AG10803 (cell line): Measurements from ENCODE around the gene RAP1GDS1.

Experiments
- DNase-seq: peaks from one replicate; pipeline ENCODE4 v3.0.0; 2010; ENCODE audit warnings: low read depth
- H3K4me3 ChIP-seq: 2 replicates; pipeline ENCODE4 v1.5.1; 2011; ENCODE audit warnings: mild to moderate bottlenecking, low read length, control low read depth
- TF ChIP-seq, protein P1 (sequence below): conservative IDR thresholded peaks from 2 replicates; pipeline ENCODE4 v1.5.1; 2011; ENCODE audit warnings: mild to moderate bottlenecking, low read length, control low read depth, inconsistent platforms

The RAP1GDS1 gene

GRCh38 chr4:98482503-98482846 lies 221.3 kb downstream of the RAP1GDS1 start:
- no peak overlapping the region for H3K4me3 ChIP-seq
- DNase-seq, result no peak
- TF ChIP-seq, protein P1, sequence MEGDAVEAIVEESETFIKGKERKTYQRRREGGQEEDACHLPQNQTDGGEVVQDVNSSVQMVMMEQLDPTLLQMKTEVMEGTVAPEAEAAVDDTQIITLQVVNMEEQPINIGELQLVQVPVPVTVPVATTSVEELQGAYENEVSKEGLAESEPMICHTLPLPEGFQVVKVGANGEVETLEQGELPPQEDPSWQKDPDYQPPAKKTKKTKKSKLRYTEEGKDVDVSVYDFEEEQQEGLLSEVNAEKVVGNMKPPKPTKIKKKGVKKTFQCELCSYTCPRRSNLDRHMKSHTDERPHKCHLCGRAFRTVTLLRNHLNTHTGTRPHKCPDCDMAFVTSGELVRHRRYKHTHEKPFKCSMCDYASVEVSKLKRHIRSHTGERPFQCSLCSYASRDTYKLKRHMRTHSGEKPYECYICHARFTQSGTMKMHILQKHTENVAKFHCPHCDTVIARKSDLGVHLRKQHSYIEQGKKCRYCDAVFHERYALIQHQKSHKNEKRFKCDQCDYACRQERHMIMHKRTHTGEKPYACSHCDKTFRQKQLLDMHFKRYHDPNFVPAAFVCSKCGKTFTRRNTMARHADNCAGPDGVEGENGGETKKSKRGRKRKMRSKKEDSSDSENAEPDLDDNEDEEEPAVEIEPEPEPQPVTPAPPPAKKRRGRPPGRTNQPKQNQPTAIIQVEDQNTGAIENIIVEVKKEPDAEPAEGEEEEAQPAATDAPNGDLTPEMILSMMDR, result no peak

DNA sequence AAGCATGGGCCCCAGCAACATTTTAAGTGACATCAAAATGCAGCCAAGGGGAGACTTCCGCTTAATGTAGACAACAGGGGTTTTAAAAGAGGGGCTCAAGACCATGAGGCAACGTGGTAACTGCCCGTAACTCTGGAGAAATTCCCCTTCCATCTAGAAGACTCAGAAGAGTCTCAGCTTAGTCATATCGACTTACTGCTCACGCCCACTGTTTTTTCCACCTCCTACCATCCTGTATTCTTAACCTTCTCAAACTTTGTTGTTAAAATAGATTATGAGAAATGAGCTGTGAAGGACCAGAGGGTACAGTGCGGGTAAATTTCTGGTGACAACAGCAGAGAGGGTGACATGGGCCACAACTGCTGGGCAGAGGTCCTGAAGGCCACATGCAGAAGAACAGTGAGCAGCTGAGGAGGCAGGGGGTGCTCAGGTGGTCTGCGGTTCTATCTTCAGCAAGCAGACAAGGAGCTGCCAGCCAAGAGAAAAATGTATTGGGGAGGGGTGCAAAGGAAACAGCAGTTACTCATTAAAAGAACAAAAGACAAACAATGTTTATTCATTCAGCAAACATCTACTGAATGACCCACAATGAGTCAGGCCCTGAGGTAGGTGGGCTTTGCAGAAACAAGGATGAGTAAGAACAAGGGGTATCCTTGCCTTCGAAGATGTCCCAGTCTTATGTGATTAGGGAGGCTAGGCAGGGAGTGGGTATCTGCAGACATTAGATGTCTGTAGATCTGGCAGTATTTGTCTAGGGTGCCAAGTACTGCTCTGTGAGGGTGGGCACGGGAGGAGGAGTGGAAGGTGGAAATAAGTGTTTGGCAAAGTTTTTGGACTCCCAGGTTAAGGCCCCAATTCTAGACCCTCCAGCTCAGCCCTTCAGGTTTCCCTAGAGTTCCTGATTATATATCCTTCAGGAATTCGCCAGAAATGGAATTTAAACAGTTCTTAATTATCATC lies 221.9 kb downstream of the RAP1GDS1 start:
- H3K4me3 ChIP-seq, result no peak overlapping the region
- TF ChIP-seq, protein P1, result no peak
- peak; percentile 42 for DNase-seq

DNA sequence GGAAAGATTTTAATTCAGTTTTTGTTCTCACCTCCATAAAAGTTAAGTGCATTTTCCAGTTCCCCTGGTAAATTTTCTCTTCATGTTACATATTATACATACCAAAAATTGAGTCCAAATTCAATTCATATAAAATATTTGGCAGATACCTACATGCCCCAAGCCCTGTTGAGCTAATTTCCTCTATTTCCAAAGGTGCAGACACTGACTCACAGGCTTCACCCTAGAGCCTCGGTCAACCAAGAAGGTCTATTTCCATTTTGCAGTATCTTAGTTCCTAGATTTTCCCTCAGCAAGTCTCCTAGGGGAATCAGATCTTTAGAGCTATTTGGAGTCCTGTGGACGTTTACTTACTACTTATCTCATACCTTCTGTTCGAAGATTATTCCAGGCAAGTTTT lies 222.8 kb downstream of the RAP1GDS1 start:
- no peak for DNase-seq
- TF ChIP-seq, protein P1, result no peak
- no peak overlapping the region for H3K4me3 ChIP-seq

DNA sequence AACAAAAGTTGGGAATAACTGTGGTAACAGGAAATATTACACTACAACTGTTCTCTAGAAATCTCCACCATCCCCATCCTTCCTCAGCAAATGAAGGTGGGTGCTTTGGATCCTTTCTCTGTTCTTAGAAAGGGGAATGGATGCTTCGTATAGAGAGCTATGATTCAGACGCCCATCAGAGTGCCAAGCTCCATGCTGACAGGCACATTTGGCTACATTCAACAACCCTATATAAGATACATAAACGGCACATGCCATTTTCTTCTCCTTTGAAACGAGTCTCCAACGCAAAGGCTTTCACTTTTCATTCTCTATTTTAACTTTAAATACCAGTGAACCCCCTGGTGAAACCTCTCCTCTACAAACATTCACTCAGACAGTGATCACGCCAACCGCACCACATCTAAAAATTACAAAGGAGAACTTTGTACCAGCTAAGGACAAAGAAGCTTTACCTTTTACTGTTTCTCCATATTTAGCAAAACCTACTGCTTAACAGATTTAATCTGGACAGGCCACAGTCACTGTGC lies 224.7 kb downstream of the RAP1GDS1 start:
- H3K4me3 ChIP-seq, result no peak overlapping the region
- TF ChIP-seq, protein P1, result no peak
- no peak for DNase-seq

DNA sequence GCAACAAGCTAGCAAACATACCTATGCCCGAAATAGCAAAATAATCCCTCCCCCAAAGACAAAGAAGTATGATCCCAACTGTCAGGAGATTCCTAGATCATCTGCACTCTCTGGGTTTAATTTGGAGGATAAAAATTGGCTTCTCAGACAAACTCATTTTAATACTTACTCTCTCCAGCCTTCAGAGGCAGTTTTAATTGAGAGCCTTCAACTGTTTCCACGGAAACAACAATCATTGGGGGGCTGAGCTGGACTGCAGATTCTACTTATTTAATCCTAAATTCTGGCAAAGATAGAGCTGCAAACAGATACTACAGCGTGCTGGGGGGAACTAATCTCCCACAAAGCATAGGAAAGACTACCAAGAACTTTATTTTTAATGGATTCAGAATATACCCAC lies 229.1 kb downstream of the RAP1GDS1 start:
- DNase-seq, result no peak
- no peak overlapping the region for H3K4me3 ChIP-seq
- TF ChIP-seq, protein P1, result no peak

DNA sequence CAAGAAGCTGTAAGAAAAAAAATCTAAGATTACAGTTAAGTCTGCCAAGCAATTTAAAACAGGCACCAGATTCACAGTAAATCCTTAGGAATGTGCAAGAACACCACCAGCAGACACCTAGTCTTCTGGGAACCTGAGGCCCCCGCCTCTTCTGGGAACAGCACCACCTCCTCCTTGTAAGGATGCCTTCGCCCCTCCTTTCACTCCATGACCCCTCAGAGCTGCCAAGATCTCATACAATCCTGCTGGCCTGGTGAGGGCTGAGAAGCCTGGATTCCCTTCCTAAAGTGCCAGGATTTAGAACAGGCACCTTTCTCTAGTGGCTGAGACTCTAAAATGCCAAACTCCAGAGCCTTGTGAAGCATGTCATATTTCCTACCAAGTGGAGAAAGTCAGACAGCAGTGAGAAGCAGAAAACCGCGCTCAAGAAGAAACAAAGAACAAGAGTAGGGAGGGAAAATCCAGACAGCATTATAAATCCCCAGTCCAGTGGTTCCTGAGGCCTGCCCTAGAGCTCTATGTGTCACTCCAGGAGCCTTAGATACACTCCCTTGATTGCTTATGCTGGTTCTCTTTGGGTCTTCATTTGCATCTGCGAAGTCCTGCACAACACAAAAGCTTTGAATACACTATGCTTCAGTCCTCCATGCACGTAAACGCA lies 230.8 kb downstream of the RAP1GDS1 start:
- TF ChIP-seq, protein P1, result no peak
- no peak overlapping the region for H3K4me3 ChIP-seq
- DNase-seq, result peak; percentile 72

GRCh38 chr4:98493296-98493695 lies 232.1 kb downstream of the RAP1GDS1 start:
- DNase-seq, result no peak
- TF ChIP-seq, protein P1, result no peak
- no peak overlapping the region for H3K4me3 ChIP-seq
